ENCODE data around the gene BICD1. TPM values are rescaled to one million over a fixed set of nuclear protein-coding genes. Genes with fewer than 3 reads are reported as not detected.

BICD1 gene
- total and polyA plus RNA-seq, 2 of the 13 experiments (the other 11 are each of a cell fraction or from before 2014, with no cell fraction given) = 4.5 to 5.2 TPM

GRCh38 chr12:32106517-32107358, at the start of gene BICD1 (continued):
- no peak for TF ChIP-seq ATF5 (CRISPR knock-in tag; IDR thresholded peaks at IDR 0.05; ENCODE audit: low read depth)
- peak; percentile 40; the same call in 1 of the 2 replicates for TF ChIP-seq ZNF580 (CRISPR knock-in tag; IDR thresholded peaks at IDR 0.05; ENCODE audit: borderline replicate concordance, low read depth)
- no peak for TF ChIP-seq RFX1 (IDR thresholded peaks at IDR 0.05)
- peak; percentile 97 for TF ChIP-seq FOXC1 (CRISPR knock-in tag; IDR thresholded peaks at IDR 0.05; ENCODE audit: borderline replicate concordance)
- TF ChIP-seq UBTF (CRISPR knock-in tag; IDR thresholded peaks at IDR 0.05) = peak; percentile 95
- TF ChIP-seq HCFC1 (IDR thresholded peaks at IDR 0.05; ENCODE audit: low read depth, low read length) = no peak
- peak; percentile 59 for TF ChIP-seq GATAD1 (CRISPR knock-in tag; IDR thresholded peaks at IDR 0.05)
- TF ChIP-seq DRAP1 (CRISPR knock-in tag; IDR thresholded peaks at IDR 0.05) = peak; percentile 70
- no peak for TF ChIP-seq ZNF431 (CRISPR knock-in tag; IDR thresholded peaks at IDR 0.05; ENCODE audit: borderline replicate concordance, low read depth)
- no peak for TF ChIP-seq ZNF484 (CRISPR knock-in tag; IDR thresholded peaks at IDR 0.05; ENCODE audit: borderline replicate concordance, low read depth)
- TF ChIP-seq PHF5A (CRISPR knock-in tag; IDR thresholded peaks at IDR 0.05; ENCODE audit: low read depth, unreplicated experiment) = no peak
- peak; percentile 58; the same call in 1 of the 2 replicates for TF ChIP-seq ZNF770 (CRISPR knock-in tag; IDR thresholded peaks at IDR 0.05)
- no peak for TF ChIP-seq PTBP1 (IDR thresholded peaks at IDR 0.05; ENCODE audit: low read depth, low read length, poor library complexity, severe bottlenecking)
- TF ChIP-seq ZNF704 (CRISPR knock-in tag; IDR thresholded peaks at IDR 0.05; ENCODE audit: borderline replicate concordance) = no peak
- no peak for TF ChIP-seq ATRX (CRISPR knock-in tag; IDR thresholded peaks at IDR 0.05; ENCODE audit: borderline replicate concordance)
- TF ChIP-seq ATF1 (CRISPR knock-in tag; IDR thresholded peaks at IDR 0.05) = no peak
- TF ChIP-seq NR2F1 (CRISPR knock-in tag; IDR thresholded peaks at IDR 0.05) = no peak
- TF ChIP-seq ZBTB8A (CRISPR knock-in tag; IDR thresholded peaks at IDR 0.05; ENCODE audit: borderline replicate concordance, low read depth) = no peak
- TF ChIP-seq ZFP36L1 (CRISPR knock-in tag; IDR thresholded peaks at IDR 0.05) = no peak
- TF ChIP-seq SKI (IDR thresholded peaks at IDR 0.05; ENCODE audit: partially characterized antibody) = peak; percentile 90
- TF ChIP-seq ZZZ3 (CRISPR knock-in tag; IDR thresholded peaks at IDR 0.05; ENCODE audit: borderline replicate concordance) = no peak
- 0 out of 2 replicates have a peak, but pooled peaks have one; percentile 25 for TF ChIP-seq CCDC6 (CRISPR knock-in tag; IDR thresholded peaks at IDR 0.05)

Measured in HepG2 (cell line).